Subcutaneous adipose tissue (tissue), 4 donors: ENCODE measurements around the gene VSX1. TPM values are rescaled to one million over a fixed set of nuclear protein-coding genes. Genes with fewer than 3 reads are reported as not detected.

Experiments
- CTCF ChIP-seq: fragments of 450-650 bp; IDR thresholded peaks from one replicate; pipeline ENCODE4 v1.5.1; 2016; ENCODE audit warnings: low read depth, mild to moderate bottlenecking, control low read depth, antibody characterized with exemption, moderate library complexity
- total RNA-seq, 4 donors: library from RNA; depleted of rRNA; stranded (reverse); fragments of >200 nt; gene quantifications; one replicate each; pipeline ENCODE4 v1.1.0, GENCODE V29; 2016

Gene VSX1
- total RNA-seq, 4 donors from 2014 or later: not detected

- no peak for TF ChIP-seq CTCF
Observed at GRCh38 chr20:25049261-25050060, 32.5 kb downstream of the VSX1 start.

- TF ChIP-seq CTCF: no peak
Observed at GRCh38 chr20:25048519-25048952, 33.4 kb downstream of the VSX1 start.

DNA sequence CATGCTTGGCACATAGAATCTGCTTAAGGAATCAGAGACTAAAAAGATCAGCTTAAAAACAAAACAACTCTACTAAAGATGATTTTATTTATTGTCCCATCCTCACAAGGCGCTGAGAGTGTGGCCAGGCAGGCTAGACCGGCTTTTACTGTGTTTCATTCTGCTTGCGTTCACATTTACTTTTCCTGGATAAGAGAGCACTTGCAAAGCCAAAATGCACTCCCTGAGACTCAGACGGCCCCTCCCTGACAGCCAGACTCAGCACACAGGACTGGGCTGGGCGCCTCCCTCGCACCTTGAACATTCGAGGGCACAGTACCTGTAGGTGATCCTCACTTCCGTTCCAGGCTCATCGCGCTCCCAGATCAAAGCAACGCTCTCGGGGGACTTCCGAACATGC lies 34.2 kb downstream of the VSX1 start:
- TF ChIP-seq CTCF: no peak

- no peak for TF ChIP-seq CTCF
Observed at GRCh38 chr20:25046736-25047666, 34.9 kb downstream of the VSX1 start.

DNA sequence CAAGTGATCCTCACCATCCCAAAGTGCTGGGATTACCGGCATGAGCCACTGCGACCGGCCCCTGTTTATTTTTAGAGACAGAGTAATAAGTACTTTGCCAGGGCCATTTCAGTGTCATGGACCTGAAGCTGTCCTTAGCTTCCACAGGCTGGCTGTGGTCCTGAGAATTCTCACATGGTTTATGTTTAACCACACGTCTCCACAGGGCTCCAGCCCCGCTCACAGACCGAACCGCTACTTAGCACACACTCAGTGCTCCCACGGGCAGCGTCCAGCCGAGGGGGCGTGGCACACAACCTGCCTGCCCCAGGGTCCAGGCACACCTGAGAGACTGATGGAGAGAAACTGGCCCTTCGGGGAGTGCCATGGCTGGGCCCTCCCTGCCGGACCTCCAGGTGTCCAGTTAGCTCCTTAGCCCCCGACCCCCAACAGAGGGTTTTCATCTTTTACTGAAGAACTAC lies 35.7 kb downstream of the VSX1 start:
- TF ChIP-seq CTCF: no peak

DNA sequence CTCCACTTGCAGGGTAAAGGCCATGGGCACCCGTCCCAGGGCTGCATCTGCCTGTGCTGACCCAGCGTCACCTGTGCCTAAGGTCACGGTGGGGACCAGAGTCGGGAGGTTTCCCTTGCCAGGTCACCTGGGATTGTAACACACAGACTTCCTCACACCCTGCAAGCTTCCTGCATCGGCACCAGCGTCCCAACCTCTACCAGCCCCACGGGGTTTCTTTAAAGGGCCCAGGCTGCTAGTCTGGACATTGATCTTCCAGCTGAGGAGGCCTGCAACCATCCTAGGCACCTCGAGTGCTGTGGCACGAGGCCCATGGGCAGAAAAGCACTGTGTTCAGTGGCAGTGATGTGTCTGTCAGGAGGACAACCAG lies 36.6 kb downstream of the VSX1 start:
- no peak for TF ChIP-seq CTCF
